Large intestine (tissue), 3 donors: Measurements from ENCODE around the gene TEDC1. TPM values are rescaled to one million over a fixed set of nuclear protein-coding genes. Genes with fewer than 3 reads are reported as not detected.
A peak's percentile ranks its signal among the peaks of the same experiment; 100 is the strongest.

Experiments used
- DNase-seq, 2 donors: peaks; one replicate each; pipeline versions ENCODE4 v3.0.0 to v3.0.0-alpha.2; 2013
- H3K27ac ChIP-seq: one replicate; pipeline ENCODE4 v1.5.1; 2013; ENCODE audit warnings: low read length
- H3K27me3 ChIP-seq: 2 replicates; pipeline ENCODE4 v1.6.1; 2013; ENCODE audit warnings: low read length; ENCODE audit not compliant: control insufficient read depth, insufficient read depth
- H3K36me3 ChIP-seq: 2 replicates; pipeline ENCODE4 v1.6.1; 2013; ENCODE audit warnings: low read length; ENCODE audit not compliant: control insufficient read depth, insufficient read depth
- H3K4me1 ChIP-seq: one replicate; pipeline ENCODE4 v1.6.1; 2013; ENCODE audit warnings: low read length; ENCODE audit not compliant: control insufficient read depth, insufficient read depth
- H3K4me3 ChIP-seq: one replicate; pipeline ENCODE4 v1.5.1; 2013; ENCODE audit warnings: low read length
- H3K9me3 ChIP-seq: one replicate; pipeline ENCODE4 v1.6.1; 2013; ENCODE audit warnings: mild to moderate bottlenecking, low read depth, low read length, moderate library complexity; ENCODE audit not compliant: control insufficient read depth
- WGBS: methylation state at CpG from one replicate; pipeline ENCODE4 v1.1.5; 2013; ENCODE audit warnings: low lambda C conversion rate; ENCODE audit not compliant: insufficient coverage; 5-methylcytosine and 5-hydroxymethylcytosine counted together
- polyA plus RNA-seq: library from polyadenylated mRNA; unstranded; fragments of 120-200 nt; gene quantifications from one replicate; pipeline ENCODE4 v1.2.1, GENCODE V29; 2013

Gene TEDC1
- polyA plus RNA-seq, 1 donor = 8.7 TPM

- no peaks in the 10 kb centered on the region for H3K9me3 ChIP-seq
- peaks cover 12% of the 10 kb centered on the region for H3K4me1 ChIP-seq
- peak in 1 of 2 donors; percentile 1 for DNase-seq
- no peak overlapping the region for H3K27ac ChIP-seq
- H3K36me3 ChIP-seq = no peaks in the 10 kb centered on the region
- no peak overlapping the region for H3K4me3 ChIP-seq
- no CpG with 5 or more reads among the region's 20 CpGs for WGBS
- H3K27me3 ChIP-seq = no peaks in the 10 kb centered on the region
These were observed 2.2 kb downstream of the TEDC1 start for GRCh38 chr14:105492971-105493871.

GRCh38 chr14:105493921-105494605, 3.0 kb downstream of the TEDC1 start:
- Histone ChIP-seq H3K27me3 (no peaks in the 10 kb centered on the region), H3K27ac (no peak overlapping the region), H3K36me3 (no peaks in the 10 kb centered on the region), H3K4me3 (no peak overlapping the region), H3K9me3 (no peaks in the 10 kb centered on the region), H3K4me1 (peaks cover 5% of the 10 kb centered on the region)
- DNase-seq = peak in 1 of 2 donors; percentile 7
- no CpG with 5 or more reads among the region's 16 CpGs for WGBS

GRCh38 chr14:105494606-105494929, 3.5 kb downstream of the TEDC1 start:
- no peaks in the 10 kb centered on the region for H3K9me3 ChIP-seq
- no peak for DNase-seq
- H3K27ac ChIP-seq = no peak overlapping the region
- H3K4me3 ChIP-seq = no peak overlapping the region
- no peaks in the 10 kb centered on the region for H3K4me1 ChIP-seq
- no peaks in the 10 kb centered on the region for H3K27me3 ChIP-seq
- WGBS = no CpG with 5 or more reads among the region's 6 CpGs
- H3K36me3 ChIP-seq = no peaks in the 10 kb centered on the region

GRCh38 chr14:105495101-105495989, 4.3 kb downstream of the TEDC1 start:
- H3K9me3 ChIP-seq = no peaks in the 10 kb centered on the region
- no peaks in the 10 kb centered on the region for H3K4me1 ChIP-seq
- no CpG with 5 or more reads among the region's 18 CpGs for WGBS
- no peaks in the 10 kb centered on the region for H3K36me3 ChIP-seq
- H3K4me3 ChIP-seq = no peak overlapping the region
- DNase-seq = no peak
- H3K27me3 ChIP-seq = no peaks in the 10 kb centered on the region
- H3K27ac ChIP-seq = no peak overlapping the region

- no peaks in the 10 kb centered on the region for H3K36me3 ChIP-seq
- no peak overlapping the region for H3K27ac ChIP-seq
- DNase-seq = no peak
- no peaks in the 10 kb centered on the region for H3K9me3 ChIP-seq
- no peaks in the 10 kb centered on the region for H3K4me1 ChIP-seq
- H3K27me3 ChIP-seq = no peaks in the 10 kb centered on the region
- WGBS = no CpG with 5 or more reads among the region's 18 CpGs
- no peak overlapping the region for H3K4me3 ChIP-seq
These were observed 5.2 kb downstream of the TEDC1 start for GRCh38 chr14:105495990-105496830.

GRCh38 chr14:105496831-105497591, 6.0 kb downstream of the TEDC1 start:
- Histone ChIP-seq H3K4me3 (no peak overlapping the region), H3K27me3 (no peaks in the 10 kb centered on the region), H3K4me1 (no peaks in the 10 kb centered on the region), H3K27ac (no peak overlapping the region), H3K36me3 (no peaks in the 10 kb centered on the region), H3K9me3 (no peaks in the 10 kb centered on the region)
- WGBS = no CpG with 5 or more reads among the region's 32 CpGs
- DNase-seq = no peak

GRCh38 chr14:105497671-105498429, 6.8 kb downstream of the TEDC1 start:
- no peak overlapping the region for H3K4me3 ChIP-seq
- no CpG with 5 or more reads among the region's 31 CpGs for WGBS
- H3K36me3 ChIP-seq = no peaks in the 10 kb centered on the region
- DNase-seq = no peak
- H3K27ac ChIP-seq = no peak overlapping the region
- no peaks in the 10 kb centered on the region for H3K4me1 ChIP-seq
- H3K9me3 ChIP-seq = no peaks in the 10 kb centered on the region
- H3K27me3 ChIP-seq = no peaks in the 10 kb centered on the region

- DNase-seq = no peak
- no peaks in the 10 kb centered on the region for H3K4me1 ChIP-seq
- no peak overlapping the region for H3K4me3 ChIP-seq
- WGBS = no CpG with 5 or more reads among the region's 36 CpGs
- no peaks in the 10 kb centered on the region for H3K9me3 ChIP-seq
- no peaks in the 10 kb centered on the region for H3K27me3 ChIP-seq
- H3K36me3 ChIP-seq = no peaks in the 10 kb centered on the region
- H3K27ac ChIP-seq = peak overlapping the region; percentile 17
These were observed 7.6 kb downstream of the TEDC1 start for GRCh38 chr14:105498430-105499255.
